Mesothelial cell of epicardium (in vitro differentiated cells): ENCODE results near the gene NUMBL. TPM values are rescaled to one million over a fixed set of nuclear protein-coding genes. Genes with fewer than 3 reads are reported as not detected.
A peak's percentile ranks its signal among the peaks of the same experiment; 100 is the strongest.

Source experiments
- DNase-seq, 2 experiments: peaks; one replicate each; pipeline ENCODE4 v3.0.0; 2021; ENCODE audit warnings: low spot score in 2 of 2; ENCODE audit not compliant: unreplicated experiment in 2 of 2
- H3K27ac Mint-ChIP-seq: 2 replicates; pipeline ENCODE4 v1.8.0; 2021; ENCODE audit warnings: mixed read lengths
- H3K27me3 Mint-ChIP-seq: 2 replicates; pipeline ENCODE4 v1.8.0; 2021; ENCODE audit warnings: low read depth, mixed read lengths
- H3K36me3 Mint-ChIP-seq: 2 replicates; pipeline ENCODE4 v1.8.0; 2021; ENCODE audit warnings: mixed read lengths
- H3K4me1 Mint-ChIP-seq: 2 replicates; pipeline ENCODE4 v1.8.0; 2021; ENCODE audit warnings: mixed read lengths
- H3K4me3 Mint-ChIP-seq: 2 replicates; pipeline ENCODE4 v1.8.0; 2021; ENCODE audit warnings: mild to moderate bottlenecking, moderate library complexity, mixed read lengths
- H3K9me3 Mint-ChIP-seq: 2 replicates; pipeline ENCODE4 v1.8.0; 2021; ENCODE audit warnings: mixed read lengths
- CTCF ChIP-seq: fragments of 200-600 bp; sonication (generic); IDR thresholded peaks from one replicate; pipeline ENCODE4 v1.5.0; 2021; ENCODE audit warnings: antibody characterized with exemption; ENCODE audit not compliant: unreplicated experiment
- total RNA-seq: library from RNA; stranded (reverse); gene quantifications from 3 replicates; pipeline ENCODE4 v1.2.1, GENCODE V29; 2021

The NUMBL gene
- total RNA-seq, 1 donor from 2014 or later = 42.5 TPM

- DNase-seq = no peak
- H3K27me3 Mint-ChIP-seq = no peaks in the 10 kb centered on the region
- no peaks in the 10 kb centered on the region for H3K9me3 Mint-ChIP-seq
- peaks cover 31% of the 10 kb centered on the region for H3K4me1 Mint-ChIP-seq
- H3K27ac Mint-ChIP-seq = peak overlapping the region; percentile 61
- no peak overlapping the region for H3K4me3 Mint-ChIP-seq
- peaks cover 28% of the 10 kb centered on the region for H3K36me3 Mint-ChIP-seq
- no peak for TF ChIP-seq CTCF
Measured at GRCh38 chr19:40721936-40722661, 31.6 kb upstream of the NUMBL start.

GRCh38 chr19:40721140-40721486, 30.7 kb upstream of the NUMBL start:
- DNase-seq = no peak
- TF ChIP-seq CTCF = no peak
- Mint-ChIP-seq H3K27ac (peak overlapping the region; percentile 100), H3K36me3 (peaks cover 20% of the 10 kb centered on the region), H3K4me1 (peaks cover 33% of the 10 kb centered on the region), H3K4me3 (peak overlapping the region; percentile 97), H3K27me3 (no peaks in the 10 kb centered on the region), H3K9me3 (no peaks in the 10 kb centered on the region)

- peak overlapping the region; percentile 100 for H3K27ac Mint-ChIP-seq
- no peaks in the 10 kb centered on the region for H3K9me3 Mint-ChIP-seq
- no peak for TF ChIP-seq CTCF
- peaks cover 48% of the 10 kb centered on the region for H3K4me1 Mint-ChIP-seq
- DNase-seq = no peak
- H3K36me3 Mint-ChIP-seq = peaks cover 11% of the 10 kb centered on the region
- H3K27me3 Mint-ChIP-seq = no peaks in the 10 kb centered on the region
- peak overlapping the region; percentile 97 for H3K4me3 Mint-ChIP-seq
Measured at GRCh38 chr19:40719414-40719894, 29.0 kb upstream of the NUMBL start.

- Mint-ChIP-seq H3K4me3 (peak overlapping the region; percentile 97), H3K36me3 (peaks cover 8% of the 10 kb centered on the region), H3K9me3 (no peaks in the 10 kb centered on the region), H3K27ac (peak overlapping the region; percentile 100), H3K27me3 (no peaks in the 10 kb centered on the region), H3K4me1 (peaks cover 53% of the 10 kb centered on the region)
- peak in 1 of 2 experiments; percentile 66 for DNase-seq
- TF ChIP-seq CTCF = no peak
Measured at GRCh38 chr19:40718774-40719391, 28.4 kb upstream of the NUMBL start.

- Mint-ChIP-seq H3K9me3 (no peaks in the 10 kb centered on the region), H3K27ac (peak overlapping the region; percentile 100), H3K4me1 (peaks cover 54% of the 10 kb centered on the region), H3K27me3 (no peaks in the 10 kb centered on the region), H3K36me3 (peaks cover 2% of the 10 kb centered on the region), H3K4me3 (peak overlapping the region; percentile 97)
- TF ChIP-seq CTCF = no peak
- DNase-seq = no peak
Measured at GRCh38 chr19:40717880-40718773, 27.7 kb upstream of the NUMBL start.
